Osteocyte (in vitro differentiated cells): ENCODE data around the gene PLBD2. TPM values are rescaled to one million over a fixed set of nuclear protein-coding genes. Genes with fewer than 3 reads are reported as not detected.

Experiments used
- DNase-seq: peaks from one replicate; pipeline ENCODE4 v3.0.0; 2021; ENCODE audit warnings: mixed read lengths; ENCODE audit not compliant: unreplicated experiment; ENCODE audit errors: extremely low spot score
- H3K27ac Mint-ChIP-seq: one replicate; pipeline ENCODE4 v1.8.0; 2021; ENCODE audit warnings: mild to moderate bottlenecking, mixed read lengths; ENCODE audit not compliant: unreplicated experiment
- H3K27me3 Mint-ChIP-seq: one replicate; pipeline ENCODE4 v1.8.0; 2021; ENCODE audit warnings: mixed read lengths; ENCODE audit not compliant: unreplicated experiment
- H3K36me3 Mint-ChIP-seq: one replicate; pipeline ENCODE4 v1.8.0; 2021; ENCODE audit warnings: mixed read lengths; ENCODE audit not compliant: unreplicated experiment
- H3K4me1 Mint-ChIP-seq: one replicate; pipeline ENCODE4 v1.8.0; 2021; ENCODE audit warnings: mixed read lengths; ENCODE audit not compliant: unreplicated experiment
- H3K4me3 Mint-ChIP-seq: one replicate; pipeline ENCODE4 v1.8.0; 2021; ENCODE audit warnings: mild to moderate bottlenecking, moderate library complexity, mixed read lengths; ENCODE audit not compliant: unreplicated experiment
- H3K9me3 Mint-ChIP-seq: one replicate; pipeline ENCODE4 v1.8.0; 2021; ENCODE audit warnings: mixed read lengths; ENCODE audit not compliant: unreplicated experiment
- CTCF ChIP-seq: fragments of 200-600 bp; sonication (generic); IDR thresholded peaks from 2 replicates; pipeline ENCODE4 v1.5.0; 2021; ENCODE audit warnings: antibody characterized with exemption, mild to moderate bottlenecking, moderate library complexity
- total RNA-seq: library from RNA; stranded (reverse); gene quantifications from 2 replicates; pipeline ENCODE4 v1.2.1, GENCODE V29; 2021

The PLBD2 gene
- total RNA-seq, 1 donor from 2014 or later = 103 TPM

GRCh38 chr12:113330505-113330904 lies 27.9 kb upstream of the PLBD2 start:
- no peak for TF ChIP-seq CTCF
- no peak overlapping the region for H3K27ac Mint-ChIP-seq
- H3K4me1 Mint-ChIP-seq = peaks cover 49% of the 10 kb centered on the region
- no peaks in the 10 kb centered on the region for H3K27me3 Mint-ChIP-seq
- no peaks in the 10 kb centered on the region for H3K9me3 Mint-ChIP-seq
- no peak for DNase-seq
- no peak overlapping the region for H3K4me3 Mint-ChIP-seq
- peaks cover 30% of the 10 kb centered on the region for H3K36me3 Mint-ChIP-seq

- Mint-ChIP-seq H3K9me3 (no peaks in the 10 kb centered on the region), H3K4me1 (peaks cover 30% of the 10 kb centered on the region), H3K36me3 (peaks cover 25% of the 10 kb centered on the region), H3K4me3 (peak overlapping the region; percentile 22), H3K27me3 (no peaks in the 10 kb centered on the region), H3K27ac (no peak overlapping the region)
- TF ChIP-seq CTCF = no peak
- DNase-seq = no peak
These were observed 25.5 kb upstream of the PLBD2 start for GRCh38 chr12:113332688-113333417.

- Mint-ChIP-seq H3K4me3 (peak overlapping the region; percentile 97), H3K4me1 (peaks cover 28% of the 10 kb centered on the region), H3K36me3 (peaks cover 23% of the 10 kb centered on the region), H3K27ac (no peak overlapping the region), H3K9me3 (no peaks in the 10 kb centered on the region), H3K27me3 (no peaks in the 10 kb centered on the region)
- no peak for TF ChIP-seq CTCF
- DNase-seq = no peak
These were observed 25.0 kb upstream of the PLBD2 start for GRCh38 chr12:113333418-113333750.

- H3K36me3 Mint-ChIP-seq = peaks cover 18% of the 10 kb centered on the region
- no peaks in the 10 kb centered on the region for H3K9me3 Mint-ChIP-seq
- H3K4me3 Mint-ChIP-seq = peak overlapping the region; percentile 97
- H3K4me1 Mint-ChIP-seq = peaks cover 24% of the 10 kb centered on the region
- no peak for TF ChIP-seq CTCF
- H3K27ac Mint-ChIP-seq = peak overlapping the region; percentile 82
- no peak for DNase-seq
- no peaks in the 10 kb centered on the region for H3K27me3 Mint-ChIP-seq
These were observed 24.3 kb upstream of the PLBD2 start for GRCh38 chr12:113333877-113334785.
